HepG2 (cell line): Measurements from ENCODE around the gene MYL4. TPM values are rescaled to one million over a fixed set of nuclear protein-coding genes. Genes with fewer than 3 reads are reported as not detected.

Experiments used
- ATAC-seq: fragments of 200-7000 bp; cut with Tn5 transposase; 3 replicates; pipeline ENCODE4 v1.9.1; 2020; ENCODE audit warnings: mild to moderate bottlenecking, moderate library complexity
- BruUV-seq: library from RNA; stranded (reverse); fragments of 400-500 nt; replicated peaks from 2 replicates; lab custom pipeline; 2021; lab: Mats Ljungman, UMichigan
- CTCF ChIA-PET: fragments of 300-600 bp; formaldehyde crosslinking; extraction: SDS; loops from one replicate; lab custom pipeline; 2021; ENCODE audit warnings: low total read pairs, inconsistent platforms, low intra/inter-chr PET ratio; lab: Yijun Ruan, JAX
- POLR2A ChIA-PET: fragments of 350-600 bp; sonication (Branson Sonifier 250); formaldehyde crosslinking; loops from one replicate; lab custom pipeline; 2020; ENCODE audit warnings: antibody characterized with exemption, inconsistent platforms; lab: Yijun Ruan, JAX
- DNase-seq: peaks from one replicate; pipeline ENCODE4 v3.0.0-alpha.2; 2015; ENCODE audit warnings: low spot score
- FAIRE-seq: peaks from 3 replicates; lab custom pipeline; 2011; peaks lifted over from hg19 to GRCh38; lab: Jason Lieb, UNC
- H2AFZ ChIP-seq: one replicate; pipeline ENCODE4 v1.6.1; 2011; ENCODE audit warnings: low read length, inconsistent platforms
- H3K27ac ChIP-seq: fragments of 300-600 bp; 3 replicates; pipeline ENCODE4 v1.8.0; 2011; ENCODE audit warnings: mixed run types, mild to moderate bottlenecking, mixed read lengths, low read length, inconsistent platforms; ENCODE audit not compliant: insufficient read depth; ENCODE audit errors: extremely low read length
- H3K27me3 ChIP-seq, 2 experiments: fragments of 200-600 bp in 1 of 2; 2 replicates in 1 of 2; 3 replicates in 1 of 2; pipeline versions ENCODE4 v1.6.0 to v1.8.0; 2011; ENCODE audit warnings: low read length in 2 of 2, mild to moderate bottlenecking in 2 of 2, moderate library complexity in 2 of 2, inconsistent platforms in 1 of 2; ENCODE audit not compliant: insufficient read depth in 2 of 2, control insufficient read depth in 1 of 2
- H3K36me3 ChIP-seq, 2 experiments: fragments of 200-600 bp in 1 of 2; replicated peaks in 1 of 2; 2 replicates in 1 of 2; 3 replicates in 1 of 2; pipeline versions ENCODE4 v1.5.1 to v1.8.0; 2011; ENCODE audit warnings: low read length in 2 of 2, inconsistent platforms in 1 of 2; ENCODE audit not compliant: insufficient read depth in 2 of 2, control insufficient read depth in 1 of 2
- H3K4me1 ChIP-seq: 2 replicates; pipeline ENCODE4 v1.5.1; 2012; ENCODE audit warnings: low read length, inconsistent platforms; ENCODE audit not compliant: insufficient read depth
- H3K4me2 ChIP-seq: 2 replicates; pipeline ENCODE4 v1.6.0; 2011; ENCODE audit warnings: low read depth, low read length, inconsistent platforms
- H3K4me3 ChIP-seq, 3 experiments: fragments of 200-600 bp in 1 of 3; sonication (generic), shearing (Covaris generic) in 1 of 3; replicated peaks in 1 of 3; 2 replicates each; pipeline ENCODE4 v1.5.1; 2011 to 2016; ENCODE audit warnings: low read length in 3 of 3, inconsistent platforms in 2 of 3, low read depth in 2 of 3, mild to moderate bottlenecking in 2 of 3, control low read depth in 1 of 3, mixed read lengths in 1 of 3; ENCODE audit not compliant: insufficient read depth in 1 of 3
- H3K79me2 ChIP-seq: one replicate; pipeline ENCODE4 v1.6.1; 2011; ENCODE audit warnings: low read length, inconsistent platforms; ENCODE audit not compliant: insufficient read depth
- H3K9ac ChIP-seq: 2 replicates; pipeline ENCODE4 v1.6.0; 2011; ENCODE audit warnings: mild to moderate bottlenecking, low read depth, low read length, inconsistent platforms; ENCODE audit not compliant: insufficient read depth
- H3K9me3 ChIP-seq: 2 replicates; pipeline ENCODE4 v1.5.1; 2012; ENCODE audit warnings: mild to moderate bottlenecking, low read length
- H4K20me1 ChIP-seq: 2 replicates; pipeline ENCODE4 v1.6.0; 2011; ENCODE audit warnings: inconsistent platforms, mild to moderate bottlenecking, low read length, moderate library complexity; ENCODE audit not compliant: insufficient read depth
- CAMTA2 ChIP-seq: sonication (generic); formaldehyde crosslinking; IDR thresholded peaks from 2 replicates; pipeline ENCODE4 v1.4.0; 2020; ENCODE audit warnings: mild to moderate bottlenecking, missing genetic modification reagents, borderline replicate concordance
- HNF4G ChIP-seq, 2 experiments: sonication (generic) in 1 of 2; formaldehyde crosslinking in 1 of 2; IDR thresholded peaks; 2 replicates each; pipeline versions ENCODE4 v1.4.0 to v1.6.1; 2011 to 2020; ENCODE audit warnings: borderline replicate concordance in 2 of 2, low read depth in 2 of 2, mild to moderate bottlenecking in 2 of 2, low read length in 1 of 2, missing genetic modification reagents in 1 of 2, moderate library complexity in 1 of 2
- RFXAP ChIP-seq: sonication (generic); formaldehyde crosslinking; IDR thresholded peaks from 2 replicates; pipeline ENCODE4 v1.4.0; 2020; ENCODE audit warnings: missing genetic modification reagents, borderline replicate concordance
- SMAD3 ChIP-seq: sonication (generic); formaldehyde crosslinking; IDR thresholded peaks from 2 replicates; pipeline ENCODE4 v1.4.0; 2020; ENCODE audit warnings: missing genetic modification reagents
- SP2 ChIP-seq: sonication (generic); formaldehyde crosslinking; IDR thresholded peaks from 2 replicates; pipeline ENCODE4 v1.5.1; 2020; ENCODE audit warnings: mild to moderate bottlenecking, missing genetic modification reagents
- ZNF343 ChIP-seq: sonication (generic); formaldehyde crosslinking; IDR thresholded peaks from 2 replicates; pipeline ENCODE4 v1.4.0; 2020; ENCODE audit warnings: mild to moderate bottlenecking, missing genetic modification reagents
- ZNF652 ChIP-seq: IDR thresholded peaks from 2 replicates; pipeline ENCODE4 v1.6.1; 2016; ENCODE audit warnings: low read depth, borderline replicate concordance
- ZNF775 ChIP-seq: sonication (generic); formaldehyde crosslinking; IDR thresholded peaks from 2 replicates; pipeline ENCODE4 v1.4.0; 2020; ENCODE audit warnings: missing genetic modification reagents, mild to moderate bottlenecking, moderate library complexity, borderline replicate concordance
- WGBS: methylation state at CpG from one replicate; pipeline ENCODE4 v1.1.6; 2017; ENCODE audit warnings: low lambda C conversion rate; 5-methylcytosine and 5-hydroxymethylcytosine counted together
- in situ Hi-C: cut with HindIII; loops from 2 replicates; pipeline ENCODE4 v1.10.0; 2017; ENCODE audit warnings: low pct_unique_long_range_greater_than_20kb; ENCODE audit not compliant: extremely low pct_ligation_motif_present
- intact Hi-C: fragments of 100-400 bp; cut with micrococcal nuclease; formaldehyde crosslinking; loops from one replicate; pipeline ENCODE4 v1.10.0; 2022; ENCODE audit not compliant: unreplicated experiment
- polyA plus RNA-seq, 8 experiments: library from polyadenylated mRNA; depleted of rRNA in 3 of 8; stranded (reverse) in 7 of 8; unstranded in 1 of 8; fragments of >200 nt; fragmentation: Illumina TruSeq in 4 of 8; extraction: Trizol in 4 of 8; gene quantifications; 2 replicates each; pipeline versions ENCODE4 v1.2.1 to v1.2.3, GENCODE V29; 2011 to 2016; ENCODE audit warnings: low read depth in 4 of 8, missing spikeins in 1 of 8, mixed read lengths in 1 of 8; ENCODE audit not compliant: insufficient read depth in 1 of 8
- total RNA-seq, 5 experiments: library from RNA; depleted of rRNA; stranded (reverse); fragments of >200 nt; fragmentation: Illumina TruSeq; extraction: Trizol; gene quantifications; 2 replicates each; pipeline ENCODE4 v1.2.3, GENCODE V29; 2016; ENCODE audit warnings: low read depth in 1 of 5
- TF ChIP-seq, protein P1 (sequence below): sonication (generic); formaldehyde crosslinking; IDR thresholded peaks from 2 replicates; pipeline ENCODE4 v1.5.0; 2020; ENCODE audit warnings: missing genetic modification reagents
- TF ChIP-seq, protein P2 (sequence below): sonication (generic); formaldehyde crosslinking; IDR thresholded peaks from 2 replicates; pipeline ENCODE4 v1.4.0; 2020; ENCODE audit warnings: missing genetic modification reagents, borderline replicate concordance
- TF ChIP-seq, protein P3 (sequence below): sonication (generic); formaldehyde crosslinking; IDR thresholded peaks from 2 replicates; pipeline ENCODE4 v1.9.0; 2021; ENCODE audit warnings: missing genetic modification reagents, mild to moderate bottlenecking, borderline replicate concordance

Gene MYL4
- total and polyA plus RNA-seq, 2 of the 13 experiments (the other 11 are each of a cell fraction or from before 2014, with no cell fraction given), result not detected

DNA sequence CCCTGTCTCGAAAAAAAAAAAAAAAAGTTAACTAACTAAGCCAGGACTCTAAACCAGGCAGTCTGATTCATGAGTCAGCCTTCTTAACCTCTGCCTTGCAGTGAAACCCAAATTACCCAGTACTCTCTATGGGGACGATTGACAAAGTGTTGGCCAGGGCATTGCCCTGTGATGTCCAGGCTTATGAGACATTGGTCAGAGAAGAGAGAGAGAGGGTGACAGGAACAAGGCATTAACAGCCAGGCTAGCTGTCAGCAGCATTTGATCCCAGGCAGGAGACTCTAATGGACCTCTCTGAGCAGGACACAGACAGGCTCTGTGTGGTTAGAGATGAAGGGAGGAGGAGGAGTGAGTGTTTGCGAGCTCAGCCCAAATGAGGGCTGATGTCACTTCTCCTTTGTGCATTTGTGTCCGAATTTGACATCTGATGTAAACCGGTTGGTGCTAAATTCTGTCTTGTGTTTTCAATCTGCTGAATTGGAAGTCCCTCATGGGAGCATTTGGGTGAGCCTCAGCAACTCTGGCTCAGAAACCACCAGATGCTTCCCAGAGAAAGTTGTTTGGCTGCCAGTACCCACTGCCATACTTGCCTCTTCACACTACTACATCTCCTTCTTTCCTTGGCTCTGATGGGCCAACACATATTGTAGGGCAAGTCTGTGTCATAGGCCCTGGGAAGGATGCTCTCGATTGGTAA, 4.3 kb upstream of the MYL4 start:
- TF ChIP-seq ZNF343 (CRISPR knock-in tag) (no peak), ZNF775 (CRISPR knock-in tag) (no peak), HNF4G (IDR thresholded peaks at IDR 0.05; ENCODE audit: borderline replicate concordance, low read depth, low read length) (no peak), HNF4G (CRISPR knock-in tag; IDR thresholded peaks at IDR 0.05; ENCODE audit: borderline replicate concordance, low read depth) (no peak), ZNF652 (no peak), CAMTA2 (no peak), RFXAP (no peak), SMAD3 (no peak), SP2 (CRISPR knock-in tag) (no peak)
- TF ChIP-seq, protein P1, sequence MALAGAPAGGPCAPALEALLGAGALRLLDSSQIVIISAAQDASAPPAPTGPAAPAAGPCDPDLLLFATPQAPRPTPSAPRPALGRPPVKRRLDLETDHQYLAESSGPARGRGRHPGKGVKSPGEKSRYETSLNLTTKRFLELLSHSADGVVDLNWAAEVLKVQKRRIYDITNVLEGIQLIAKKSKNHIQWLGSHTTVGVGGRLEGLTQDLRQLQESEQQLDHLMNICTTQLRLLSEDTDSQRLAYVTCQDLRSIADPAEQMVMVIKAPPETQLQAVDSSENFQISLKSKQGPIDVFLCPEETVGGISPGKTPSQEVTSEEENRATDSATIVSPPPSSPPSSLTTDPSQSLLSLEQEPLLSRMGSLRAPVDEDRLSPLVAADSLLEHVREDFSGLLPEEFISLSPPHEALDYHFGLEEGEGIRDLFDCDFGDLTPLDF (CRISPR knock-in tag), result no peak
- TF ChIP-seq, protein P2, sequence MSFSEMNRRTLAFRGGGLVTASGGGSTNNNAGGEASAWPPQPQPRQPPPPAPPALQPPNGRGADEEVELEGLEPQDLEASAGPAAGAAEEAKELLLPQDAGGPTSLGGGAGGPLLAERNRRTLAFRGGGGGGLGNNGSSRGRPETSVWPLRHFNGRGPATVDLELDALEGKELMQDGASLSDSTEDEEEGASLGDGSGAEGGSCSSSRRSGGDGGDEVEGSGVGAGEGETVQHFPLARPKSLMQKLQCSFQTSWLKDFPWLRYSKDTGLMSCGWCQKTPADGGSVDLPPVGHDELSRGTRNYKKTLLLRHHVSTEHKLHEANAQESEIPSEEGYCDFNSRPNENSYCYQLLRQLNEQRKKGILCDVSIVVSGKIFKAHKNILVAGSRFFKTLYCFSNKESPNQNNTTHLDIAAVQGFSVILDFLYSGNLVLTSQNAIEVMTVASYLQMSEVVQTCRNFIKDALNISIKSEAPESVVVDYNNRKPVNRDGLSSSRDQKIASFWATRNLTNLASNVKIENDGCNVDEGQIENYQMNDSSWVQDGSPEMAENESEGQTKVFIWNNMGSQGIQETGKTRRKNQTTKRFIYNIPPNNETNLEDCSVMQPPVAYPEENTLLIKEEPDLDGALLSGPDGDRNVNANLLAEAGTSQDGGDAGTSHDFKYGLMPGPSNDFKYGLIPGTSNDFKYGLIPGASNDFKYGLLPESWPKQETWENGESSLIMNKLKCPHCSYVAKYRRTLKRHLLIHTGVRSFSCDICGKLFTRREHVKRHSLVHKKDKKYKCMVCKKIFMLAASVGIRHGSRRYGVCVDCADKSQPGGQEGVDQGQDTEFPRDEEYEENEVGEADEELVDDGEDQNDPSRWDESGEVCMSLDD, result no peak
- TF ChIP-seq, protein P3, sequence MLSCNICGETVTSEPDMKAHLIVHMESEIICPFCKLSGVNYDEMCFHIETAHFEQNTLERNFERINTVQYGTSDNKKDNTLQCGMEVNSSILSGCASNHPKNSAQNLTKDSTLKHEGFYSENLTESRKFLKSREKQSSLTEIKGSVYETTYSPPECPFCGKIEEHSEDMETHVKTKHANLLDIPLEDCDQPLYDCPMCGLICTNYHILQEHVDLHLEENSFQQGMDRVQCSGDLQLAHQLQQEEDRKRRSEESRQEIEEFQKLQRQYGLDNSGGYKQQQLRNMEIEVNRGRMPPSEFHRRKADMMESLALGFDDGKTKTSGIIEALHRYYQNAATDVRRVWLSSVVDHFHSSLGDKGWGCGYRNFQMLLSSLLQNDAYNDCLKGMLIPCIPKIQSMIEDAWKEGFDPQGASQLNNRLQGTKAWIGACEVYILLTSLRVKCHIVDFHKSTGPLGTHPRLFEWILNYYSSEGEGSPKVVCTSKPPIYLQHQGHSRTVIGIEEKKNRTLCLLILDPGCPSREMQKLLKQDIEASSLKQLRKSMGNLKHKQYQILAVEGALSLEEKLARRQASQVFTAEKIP (CRISPR knock-in tag), result no peak
- Histone ChIP-seq H3K9me3 (no peaks in the 10 kb centered on the region), H3K4me1 (peaks cover 14% of the 10 kb centered on the region; the same call in 1 of the 2 replicates), H3K79me2 (no peaks in the 10 kb centered on the region), H3K27ac (no peak overlapping the region), H3K4me2 (peak overlapping the region; percentile 50), H3K9ac (no peak overlapping the region), H2AFZ (no peak overlapping the region), H3K4me3 (no peak overlapping the region), H4K20me1 (no peaks in the 10 kb centered on the region), H3K36me3 (no peaks in the 10 kb centered on the region), H3K27me3 (peaks cover 3 to 32% of the 10 kb centered on the region in 2 experiments; a peak in 4 of 5 replicates)
- WGBS, result 24% methylated on average over 6 of the region's 6 CpGs
- no TSS peak for BruUV-seq
- CTCF ChIA-PET, result no interaction called here
- ATAC-seq (peak; percentile 55), FAIRE-seq (no peak), DNase-seq (no peak)
- POLR2A ChIA-PET, result no interaction called here
- intact Hi-C loops (no loop called here), in situ Hi-C loops (no loop called here)
